Astrocyte (in vitro differentiated cells and primary cell): ENCODE data around the gene TYROBP. TPM values are rescaled to one million over a fixed set of nuclear protein-coding genes. Genes with fewer than 3 reads are reported as not detected.

Experiments
- DNase-seq: peaks from one replicate; pipeline ENCODE4 v3.0.0-alpha.2; 2010; ENCODE audit warnings: low read depth
- FAIRE-seq: peaks from 2 replicates; lab custom pipeline; 2011; peaks lifted over from hg19 to GRCh38; lab: Jason Lieb, UNC
- H2AFZ ChIP-seq: 2 replicates; pipeline ENCODE4 v1.6.0; 2012; ENCODE audit warnings: low read depth, low read length, inconsistent platforms
- H3K27ac ChIP-seq: 2 replicates; pipeline ENCODE4 v1.5.1; 2011; ENCODE audit warnings: low read depth, low read length, inconsistent platforms
- H3K27me3 ChIP-seq: 2 replicates; pipeline ENCODE4 v1.6.0; 2011; ENCODE audit warnings: low read length, inconsistent platforms; ENCODE audit not compliant: insufficient read depth
- H3K36me3 ChIP-seq: 2 replicates; pipeline ENCODE4 v1.5.1; 2011; ENCODE audit warnings: low read length, inconsistent platforms; ENCODE audit not compliant: insufficient read depth
- H3K4me1 ChIP-seq: 2 replicates; pipeline ENCODE4 v1.5.1; 2011; ENCODE audit warnings: low read length, inconsistent platforms; ENCODE audit not compliant: insufficient read depth
- H3K4me2 ChIP-seq: 2 replicates; pipeline ENCODE4 v1.6.0; 2012; ENCODE audit warnings: low read length, inconsistent platforms
- H3K4me3 ChIP-seq: 2 replicates; pipeline ENCODE4 v1.5.1; 2011; ENCODE audit warnings: low read depth, mild to moderate bottlenecking, low read length, inconsistent platforms; ENCODE audit not compliant: insufficient read depth
- H3K79me2 ChIP-seq: 2 replicates; pipeline ENCODE4 v1.6.0; 2012; ENCODE audit warnings: mild to moderate bottlenecking, low read length, inconsistent platforms; ENCODE audit not compliant: insufficient read depth
- H3K9ac ChIP-seq: 2 replicates; pipeline ENCODE4 v1.6.0; 2012; ENCODE audit warnings: mild to moderate bottlenecking, low read length, inconsistent platforms
- H3K9me3 ChIP-seq: 2 replicates; pipeline ENCODE4 v1.5.1; 2012; ENCODE audit warnings: low read depth, mild to moderate bottlenecking, low read length, inconsistent platforms; ENCODE audit not compliant: insufficient read depth
- H4K20me1 ChIP-seq: 2 replicates; pipeline ENCODE4 v1.6.0; 2012; ENCODE audit warnings: low read length, inconsistent platforms; ENCODE audit not compliant: insufficient read depth
- H3K27ac Mint-ChIP-seq: one replicate; pipeline ENCODE4 v1.8.0; 2021; ENCODE audit warnings: mild to moderate bottlenecking, mixed read lengths; ENCODE audit not compliant: unreplicated experiment
- H3K27me3 Mint-ChIP-seq: one replicate; pipeline ENCODE4 v1.8.0; 2021; ENCODE audit warnings: low read depth, mixed read lengths; ENCODE audit not compliant: unreplicated experiment
- H3K36me3 Mint-ChIP-seq: one replicate; pipeline ENCODE4 v1.8.0; 2021; ENCODE audit warnings: low read depth, mixed read lengths; ENCODE audit not compliant: unreplicated experiment
- H3K4me1 Mint-ChIP-seq: one replicate; pipeline ENCODE4 v1.8.0; 2021; ENCODE audit warnings: low read depth, mixed read lengths; ENCODE audit not compliant: unreplicated experiment
- H3K4me3 Mint-ChIP-seq: one replicate; pipeline ENCODE4 v1.8.0; 2021; ENCODE audit warnings: mild to moderate bottlenecking, moderate library complexity, mixed read lengths; ENCODE audit not compliant: unreplicated experiment
- H3K9me3 Mint-ChIP-seq: one replicate; pipeline ENCODE4 v1.8.0; 2021; ENCODE audit warnings: mild to moderate bottlenecking, mixed read lengths; ENCODE audit not compliant: unreplicated experiment
- CTCF ChIP-seq: IDR thresholded peaks from 2 replicates; pipeline ENCODE4 v1.5.1; 2011; ENCODE audit warnings: low read depth, mild to moderate bottlenecking, inconsistent platforms, low read length, moderate library complexity; ENCODE audit not compliant: insufficient read depth
- EZH2 ChIP-seq: IDR thresholded peaks from 2 replicates; pipeline ENCODE4 v1.6.1; 2012; ENCODE audit warnings: mild to moderate bottlenecking, low read length, inconsistent platforms; ENCODE audit not compliant: insufficient read depth
- total RNA-seq: library from RNA; stranded (reverse); gene quantifications from 2 replicates; pipeline ENCODE4 v1.2.1, GENCODE V29; 2021

The TYROBP gene
- total RNA-seq, 1 donor from 2014 or later = not detected

GRCh38 chr19:35929876-35930275 lies 21.8 kb upstream of the TYROBP start:
- TF ChIP-seq EZH2 (no peak), CTCF (no peak)
- Histone ChIP-seq H3K4me2 (no peak overlapping the region), H3K27ac (no peak overlapping the region), H3K9me3 (no peaks in the 10 kb centered on the region), H3K9ac (no peak overlapping the region), H3K4me1 (peaks cover 3% of the 10 kb centered on the region), H2AFZ (no peak overlapping the region), H3K79me2 (no peaks in the 10 kb centered on the region), H3K36me3 (no peaks in the 10 kb centered on the region), H3K27me3 (peaks cover 6% of the 10 kb centered on the region), H4K20me1 (no peaks in the 10 kb centered on the region), H3K4me3 (no peak overlapping the region)
- peaks cover 13% of the 10 kb centered on the region for H3K9me3 Mint-ChIP-seq
- H3K36me3 Mint-ChIP-seq = no peaks in the 10 kb centered on the region
- FAIRE-seq = no peak
- no peak overlapping the region for H3K27ac Mint-ChIP-seq
- no peak overlapping the region for H3K4me3 Mint-ChIP-seq
- H3K27me3 Mint-ChIP-seq = peaks cover 10% of the 10 kb centered on the region
- DNase-seq = no peak
- H3K4me1 Mint-ChIP-seq = peaks cover 2% of the 10 kb centered on the region

GRCh38 chr19:35928507-35928906 lies 20.4 kb upstream of the TYROBP start:
- Histone ChIP-seq H4K20me1 (no peaks in the 10 kb centered on the region), H3K36me3 (no peaks in the 10 kb centered on the region), H3K79me2 (no peaks in the 10 kb centered on the region), H3K4me3 (no peak overlapping the region), H3K4me1 (peaks cover 3% of the 10 kb centered on the region), H3K4me2 (no peak overlapping the region), H3K27me3 (peaks cover 9% of the 10 kb centered on the region), H3K9me3 (no peaks in the 10 kb centered on the region), H2AFZ (no peak overlapping the region), H3K9ac (no peak overlapping the region), H3K27ac (no peak overlapping the region)
- no peak overlapping the region for H3K27ac Mint-ChIP-seq
- H3K27me3 Mint-ChIP-seq = peaks cover 10% of the 10 kb centered on the region
- TF ChIP-seq EZH2 (no peak), CTCF (no peak)
- H3K4me3 Mint-ChIP-seq = no peak overlapping the region
- H3K9me3 Mint-ChIP-seq = peaks cover 13% of the 10 kb centered on the region
- no peaks in the 10 kb centered on the region for H3K36me3 Mint-ChIP-seq
- DNase-seq = no peak
- FAIRE-seq = no peak
- peaks cover 2% of the 10 kb centered on the region for H3K4me1 Mint-ChIP-seq

- H3K9ac ChIP-seq = no peak overlapping the region
- no peak overlapping the region for H3K27ac ChIP-seq
- H3K4me1 ChIP-seq = no peaks in the 10 kb centered on the region
- Mint-ChIP-seq H3K27ac (no peak overlapping the region), H3K4me1 (no peaks in the 10 kb centered on the region), H3K9me3 (peaks cover 13% of the 10 kb centered on the region), H3K4me3 (no peak overlapping the region), H3K36me3 (no peaks in the 10 kb centered on the region), H3K27me3 (peaks cover 10% of the 10 kb centered on the region)
- TF ChIP-seq EZH2 (no peak), CTCF (no peak)
- H3K4me2 ChIP-seq = no peak overlapping the region
- H3K79me2 ChIP-seq = no peaks in the 10 kb centered on the region
- H4K20me1 ChIP-seq = no peaks in the 10 kb centered on the region
- no peak overlapping the region for H3K4me3 ChIP-seq
- FAIRE-seq = no peak
- H3K9me3 ChIP-seq = no peaks in the 10 kb centered on the region
- no peaks in the 10 kb centered on the region for H3K36me3 ChIP-seq
- peaks cover 9% of the 10 kb centered on the region for H3K27me3 ChIP-seq
- no peak overlapping the region for H2AFZ ChIP-seq
- DNase-seq = no peak
Observed at GRCh38 chr19:35925501-35925900, 17.4 kb upstream of the TYROBP start.
